Lower leg skin (tissue), 3 donors: ENCODE data around the gene RASD2.

ENCODE experiments used
- CTCF ChIP-seq, 3 donors: fragments of 450-650 bp; IDR thresholded peaks; one replicate each; pipeline ENCODE4 v1.5.1; 2016; ENCODE audit warnings: antibody characterized with exemption in 3 of 3, mild to moderate bottlenecking in 3 of 3, moderate library complexity in 2 of 3
- POLR2A ChIP-seq, 2 donors: fragments of 450-650 bp; IDR thresholded peaks; one replicate each; pipeline ENCODE4 v1.6.1; 2016 to 2017; ENCODE audit warnings: antibody characterized with exemption in 2 of 2, mild to moderate bottlenecking in 1 of 2, moderate library complexity in 1 of 2

- TF ChIP-seq CTCF (IDR thresholded peaks at IDR 0.05), result no peak
- no peak for TF ChIP-seq POLR2A (IDR thresholded peaks at IDR 0.05)
Observed at GRCh38 chr22:35517207-35517606, 23.4 kb upstream of the RASD2 start.
